HepG2 (cell line): ENCODE measurements around the gene MEIS3. TPM values are rescaled to one million over a fixed set of nuclear protein-coding genes. Genes with fewer than 3 reads are reported as not detected.

Source experiments
- MAFG ChIP-seq: sonication (generic); formaldehyde crosslinking; IDR thresholded peaks from 2 replicates; pipeline ENCODE4 v1.5.1; 2020; ENCODE audit warnings: mild to moderate bottlenecking, missing genetic modification reagents
- MEIS1 ChIP-seq: sonication (generic); formaldehyde crosslinking; IDR thresholded peaks from 2 replicates; pipeline ENCODE4 v1.9.0; 2021; ENCODE audit warnings: mild to moderate bottlenecking, missing genetic modification reagents, moderate library complexity, borderline replicate concordance
- MXD4 ChIP-seq: IDR thresholded peaks from 2 replicates; pipeline ENCODE4 v1.6.1; 2016; ENCODE audit warnings: mild to moderate bottlenecking, missing biosample characterization, missing genetic modification reagents
- ZNF3 ChIP-seq: IDR thresholded peaks from 2 replicates; pipeline ENCODE4 v1.7.0; 2017; ENCODE audit warnings: inconsistent platforms
- ZNF431 ChIP-seq: sonication (generic); formaldehyde crosslinking; IDR thresholded peaks from 2 replicates; pipeline ENCODE4 v1.9.0; 2022; ENCODE audit warnings: missing genetic modification reagents, low read depth, mild to moderate bottlenecking, borderline replicate concordance
- ZNF446 ChIP-seq: sonication (generic); formaldehyde crosslinking; IDR thresholded peaks from 2 replicates; pipeline ENCODE4 v1.5.0; 2020; ENCODE audit warnings: mild to moderate bottlenecking, missing genetic modification reagents
- ZNF709 ChIP-seq: sonication (generic); formaldehyde crosslinking; IDR thresholded peaks from 2 replicates; pipeline ENCODE4 v1.5.0; 2020; ENCODE audit warnings: mild to moderate bottlenecking, missing genetic modification reagents
- ZNF747 ChIP-seq: sonication (generic); formaldehyde crosslinking; IDR thresholded peaks from 2 replicates; pipeline ENCODE4 v1.8.1; 2023; ENCODE audit warnings: missing genetic modification reagents, mild to moderate bottlenecking, borderline replicate concordance
- polyA plus RNA-seq, 8 experiments: library from polyadenylated mRNA; depleted of rRNA in 3 of 8; stranded (reverse) in 7 of 8; unstranded in 1 of 8; fragments of >200 nt; fragmentation: Illumina TruSeq in 4 of 8; extraction: Trizol in 4 of 8; gene quantifications; 2 replicates each; pipeline versions ENCODE4 v1.2.1 to v1.2.3, GENCODE V29; 2011 to 2016; ENCODE audit warnings: low read depth in 4 of 8, missing spikeins in 1 of 8, mixed read lengths in 1 of 8; ENCODE audit not compliant: insufficient read depth in 1 of 8
- total RNA-seq, 5 experiments: library from RNA; depleted of rRNA; stranded (reverse); fragments of >200 nt; fragmentation: Illumina TruSeq; extraction: Trizol; gene quantifications; 2 replicates each; pipeline ENCODE4 v1.2.3, GENCODE V29; 2016; ENCODE audit warnings: low read depth in 1 of 5
- TF ChIP-seq, protein P1 (sequence below): sonication (generic); formaldehyde crosslinking; IDR thresholded peaks from 2 replicates; pipeline ENCODE4 v1.4.0; 2020; ENCODE audit warnings: missing genetic modification reagents
- TF ChIP-seq, protein P2 (sequence below): sonication (generic); formaldehyde crosslinking; IDR thresholded peaks from 2 replicates; pipeline ENCODE4 v1.8.1; 2023; ENCODE audit warnings: missing genetic modification reagents, inconsistent platforms, borderline replicate concordance
- TF ChIP-seq, protein P3 (sequence below): sonication (generic); formaldehyde crosslinking; IDR thresholded peaks from 2 replicates; pipeline ENCODE4 v1.4.0; 2020; ENCODE audit warnings: mild to moderate bottlenecking, missing genetic modification reagents
- TF ChIP-seq, protein P4 (sequence below): sonication (generic); formaldehyde crosslinking; IDR thresholded peaks from 2 replicates; pipeline ENCODE4 v1.9.0; 2022; ENCODE audit warnings: low read depth, missing genetic modification reagents
- TF ChIP-seq, protein P5 (sequence below): sonication (generic); formaldehyde crosslinking; IDR thresholded peaks from 2 replicates; pipeline ENCODE4 v1.8.0; 2022; ENCODE audit warnings: missing genetic modification reagents, mild to moderate bottlenecking, moderate library complexity, borderline replicate concordance
- TF ChIP-seq, protein P6 (sequence below): sonication (generic); formaldehyde crosslinking; IDR thresholded peaks from 2 replicates; pipeline ENCODE4 v1.5.0; 2020; ENCODE audit warnings: mild to moderate bottlenecking, missing genetic modification reagents
- TF ChIP-seq, protein P7 (sequence below): sonication (generic); formaldehyde crosslinking; IDR thresholded peaks from 2 replicates; pipeline ENCODE4 v1.4.0; 2020; ENCODE audit warnings: mild to moderate bottlenecking, missing genetic modification reagents

MEIS3 gene
- total and polyA plus RNA-seq, 2 of the 13 experiments (the other 11 are each of a cell fraction or from before 2014, with no cell fraction given), result 0.09 to 0.70 TPM

DNA sequence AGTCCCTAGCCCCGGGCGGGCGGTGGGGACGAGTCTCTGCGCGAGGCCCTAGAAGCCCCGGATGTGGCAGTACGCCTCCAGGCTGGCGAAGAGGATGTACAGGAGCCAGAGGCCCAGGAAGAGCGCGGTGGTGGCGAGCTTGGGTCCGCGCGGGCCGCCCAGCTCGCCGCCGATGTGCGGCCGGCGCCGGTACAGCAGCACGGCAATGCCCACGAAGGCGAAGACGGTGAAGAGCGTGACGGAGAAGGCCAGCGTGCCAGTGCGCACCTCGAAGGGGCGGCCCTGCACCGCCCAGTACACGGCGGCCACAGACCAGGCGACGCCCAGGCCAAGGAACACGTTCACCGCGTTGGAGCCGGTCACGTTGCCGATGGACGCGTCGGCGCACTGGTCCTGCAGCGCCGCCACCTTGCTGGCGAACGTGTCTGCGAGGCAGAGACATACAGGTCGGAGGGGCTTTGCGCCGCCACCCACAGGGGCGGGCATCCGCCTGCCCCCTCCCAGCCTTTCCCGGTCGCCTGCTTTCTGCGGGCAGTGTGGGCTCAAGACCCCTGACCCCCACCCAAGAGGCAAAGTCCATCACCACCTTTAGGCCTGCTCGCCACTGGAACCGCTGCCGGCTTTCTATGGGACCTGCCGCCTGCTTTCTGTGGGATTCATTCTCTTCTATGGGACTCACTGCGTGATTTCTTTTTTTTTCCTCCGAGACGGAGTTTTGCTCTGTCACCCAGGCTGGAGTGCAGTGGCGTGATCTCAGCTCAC lies 10.9 kb upstream of the MEIS3 start (continued):
- TF ChIP-seq, protein P1, sequence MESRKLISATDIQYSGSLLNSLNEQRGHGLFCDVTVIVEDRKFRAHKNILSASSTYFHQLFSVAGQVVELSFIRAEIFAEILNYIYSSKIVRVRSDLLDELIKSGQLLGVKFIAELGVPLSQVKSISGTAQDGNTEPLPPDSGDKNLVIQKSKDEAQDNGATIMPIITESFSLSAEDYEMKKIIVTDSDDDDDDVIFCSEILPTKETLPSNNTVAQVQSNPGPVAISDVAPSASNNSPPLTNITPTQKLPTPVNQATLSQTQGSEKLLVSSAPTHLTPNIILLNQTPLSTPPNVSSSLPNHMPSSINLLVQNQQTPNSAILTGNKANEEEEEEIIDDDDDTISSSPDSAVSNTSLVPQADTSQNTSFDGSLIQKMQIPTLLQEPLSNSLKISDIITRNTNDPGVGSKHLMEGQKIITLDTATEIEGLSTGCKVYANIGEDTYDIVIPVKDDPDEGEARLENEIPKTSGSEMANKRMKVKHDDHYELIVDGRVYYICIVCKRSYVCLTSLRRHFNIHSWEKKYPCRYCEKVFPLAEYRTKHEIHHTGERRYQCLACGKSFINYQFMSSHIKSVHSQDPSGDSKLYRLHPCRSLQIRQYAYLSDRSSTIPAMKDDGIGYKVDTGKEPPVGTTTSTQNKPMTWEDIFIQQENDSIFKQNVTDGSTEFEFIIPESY (CRISPR knock-in tag), result peak; percentile 52; the same call in 1 of the 2 replicates
- TF ChIP-seq ZNF3 (no peak), ZNF747 (CRISPR knock-in tag) (0 out of 2 replicates have a peak, but pooled peaks have one; percentile 30), ZNF446 (CRISPR knock-in tag) (peak; percentile 93; the same call in 1 of the 2 replicates), ZNF709 (CRISPR knock-in tag) (peak; percentile 96), MEIS1 (CRISPR knock-in tag) (no peak), MAFG (CRISPR knock-in tag) (no peak), MXD4 (CRISPR knock-in tag) (peak; percentile 65), ZNF431 (CRISPR knock-in tag) (no peak)
- TF ChIP-seq, protein P2, sequence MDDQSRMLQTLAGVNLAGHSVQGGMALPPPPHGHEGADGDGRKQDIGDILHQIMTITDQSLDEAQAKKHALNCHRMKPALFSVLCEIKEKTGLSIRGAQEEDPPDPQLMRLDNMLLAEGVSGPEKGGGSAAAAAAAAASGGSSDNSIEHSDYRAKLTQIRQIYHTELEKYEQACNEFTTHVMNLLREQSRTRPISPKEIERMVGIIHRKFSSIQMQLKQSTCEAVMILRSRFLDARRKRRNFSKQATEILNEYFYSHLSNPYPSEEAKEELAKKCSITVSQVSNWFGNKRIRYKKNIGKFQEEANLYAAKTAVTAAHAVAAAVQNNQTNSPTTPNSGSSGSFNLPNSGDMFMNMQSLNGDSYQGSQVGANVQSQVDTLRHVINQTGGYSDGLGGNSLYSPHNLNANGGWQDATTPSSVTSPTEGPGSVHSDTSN (CRISPR knock-in tag), result no peak
- TF ChIP-seq, protein P3, sequence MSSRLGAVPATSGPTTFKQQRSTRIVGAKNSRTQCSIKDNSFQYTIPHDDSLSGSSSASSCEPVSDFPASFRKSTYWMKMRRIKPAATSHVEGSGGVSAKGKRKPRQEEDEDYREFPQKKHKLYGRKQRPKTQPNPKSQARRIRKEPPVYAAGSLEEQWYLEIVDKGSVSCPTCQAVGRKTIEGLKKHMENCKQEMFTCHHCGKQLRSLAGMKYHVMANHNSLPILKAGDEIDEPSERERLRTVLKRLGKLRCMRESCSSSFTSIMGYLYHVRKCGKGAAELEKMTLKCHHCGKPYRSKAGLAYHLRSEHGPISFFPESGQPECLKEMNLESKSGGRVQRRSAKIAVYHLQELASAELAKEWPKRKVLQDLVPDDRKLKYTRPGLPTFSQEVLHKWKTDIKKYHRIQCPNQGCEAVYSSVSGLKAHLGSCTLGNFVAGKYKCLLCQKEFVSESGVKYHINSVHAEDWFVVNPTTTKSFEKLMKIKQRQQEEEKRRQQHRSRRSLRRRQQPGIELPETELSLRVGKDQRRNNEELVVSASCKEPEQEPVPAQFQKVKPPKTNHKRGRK (CRISPR knock-in tag), result no peak
- TF ChIP-seq, protein P4, sequence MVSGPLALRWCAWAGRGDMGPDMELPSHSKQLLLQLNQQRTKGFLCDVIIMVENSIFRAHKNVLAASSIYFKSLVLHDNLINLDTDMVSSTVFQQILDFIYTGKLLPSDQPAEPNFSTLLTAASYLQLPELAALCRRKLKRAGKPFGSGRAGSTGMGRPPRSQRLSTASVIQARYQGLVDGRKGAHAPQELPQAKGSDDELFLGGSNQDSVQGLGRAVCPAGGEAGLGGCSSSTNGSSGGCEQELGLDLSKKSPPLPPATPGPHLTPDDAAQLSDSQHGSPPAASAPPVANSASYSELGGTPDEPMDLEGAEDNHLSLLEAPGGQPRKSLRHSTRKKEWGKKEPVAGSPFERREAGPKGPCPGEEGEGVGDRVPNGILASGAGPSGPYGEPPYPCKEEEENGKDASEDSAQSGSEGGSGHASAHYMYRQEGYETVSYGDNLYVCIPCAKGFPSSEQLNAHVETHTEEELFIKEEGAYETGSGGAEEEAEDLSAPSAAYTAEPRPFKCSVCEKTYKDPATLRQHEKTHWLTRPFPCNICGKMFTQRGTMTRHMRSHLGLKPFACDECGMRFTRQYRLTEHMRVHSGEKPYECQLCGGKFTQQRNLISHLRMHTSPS, result 0 out of 2 replicates have a peak, but pooled peaks have one; percentile 40
- TF ChIP-seq, protein P5, sequence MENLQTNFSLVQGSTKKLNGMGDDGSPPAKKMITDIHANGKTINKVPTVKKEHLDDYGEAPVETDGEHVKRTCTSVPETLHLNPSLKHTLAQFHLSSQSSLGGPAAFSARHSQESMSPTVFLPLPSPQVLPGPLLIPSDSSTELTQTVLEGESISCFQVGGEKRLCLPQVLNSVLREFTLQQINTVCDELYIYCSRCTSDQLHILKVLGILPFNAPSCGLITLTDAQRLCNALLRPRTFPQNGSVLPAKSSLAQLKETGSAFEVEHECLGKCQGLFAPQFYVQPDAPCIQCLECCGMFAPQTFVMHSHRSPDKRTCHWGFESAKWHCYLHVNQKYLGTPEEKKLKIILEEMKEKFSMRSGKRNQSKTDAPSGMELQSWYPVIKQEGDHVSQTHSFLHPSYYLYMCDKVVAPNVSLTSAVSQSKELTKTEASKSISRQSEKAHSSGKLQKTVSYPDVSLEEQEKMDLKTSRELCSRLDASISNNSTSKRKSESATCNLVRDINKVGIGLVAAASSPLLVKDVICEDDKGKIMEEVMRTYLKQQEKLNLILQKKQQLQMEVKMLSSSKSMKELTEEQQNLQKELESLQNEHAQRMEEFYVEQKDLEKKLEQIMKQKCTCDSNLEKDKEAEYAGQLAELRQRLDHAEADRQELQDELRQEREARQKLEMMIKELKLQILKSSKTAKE (CRISPR knock-in tag), result no peak
- TF ChIP-seq, protein P6, sequence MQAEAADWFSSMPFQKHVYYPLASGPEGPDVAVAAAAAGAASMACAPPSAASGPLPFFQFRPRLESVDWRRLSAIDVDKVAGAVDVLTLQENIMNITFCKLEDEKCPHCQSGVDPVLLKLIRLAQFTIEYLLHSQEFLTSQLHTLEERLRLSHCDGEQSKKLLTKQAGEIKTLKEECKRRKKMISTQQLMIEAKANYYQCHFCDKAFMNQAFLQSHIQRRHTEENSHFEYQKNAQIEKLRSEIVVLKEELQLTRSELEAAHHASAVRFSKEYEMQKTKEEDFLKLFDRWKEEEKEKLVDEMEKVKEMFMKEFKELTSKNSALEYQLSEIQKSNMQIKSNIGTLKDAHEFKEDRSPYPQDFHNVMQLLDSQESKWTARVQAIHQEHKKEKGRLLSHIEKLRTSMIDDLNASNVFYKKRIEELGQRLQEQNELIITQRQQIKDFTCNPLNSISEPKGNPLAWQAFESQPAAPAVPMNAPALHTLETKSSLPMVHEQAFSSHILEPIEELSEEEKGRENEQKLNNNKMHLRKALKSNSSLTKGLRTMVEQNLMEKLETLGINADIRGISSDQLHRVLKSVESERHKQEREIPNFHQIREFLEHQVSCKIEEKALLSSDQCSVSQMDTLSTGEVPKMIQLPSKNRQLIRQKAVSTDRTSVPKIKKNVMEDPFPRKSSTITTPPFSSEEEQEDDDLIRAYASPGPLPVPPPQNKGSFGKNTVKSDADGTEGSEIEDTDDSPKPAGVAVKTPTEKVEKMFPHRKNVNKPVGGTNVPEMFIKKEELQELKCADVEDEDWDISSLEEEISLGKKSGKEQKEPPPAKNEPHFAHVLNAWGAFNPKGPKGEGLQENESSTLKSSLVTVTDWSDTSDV (CRISPR knock-in tag), result peak; percentile 92
- TF ChIP-seq, protein P7, sequence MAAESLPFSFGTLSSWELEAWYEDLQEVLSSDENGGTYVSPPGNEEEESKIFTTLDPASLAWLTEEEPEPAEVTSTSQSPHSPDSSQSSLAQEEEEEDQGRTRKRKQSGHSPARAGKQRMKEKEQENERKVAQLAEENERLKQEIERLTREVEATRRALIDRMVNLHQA, result no peak
